Thyroid gland (tissue), 4 donors: ENCODE measurements around the gene STT3B.

Experiments used
- POLR2A ChIP-seq, 2 donors: fragments of 450-650 bp; IDR thresholded peaks; one replicate each; pipeline ENCODE4 v1.6.1; 2017; ENCODE audit warnings: antibody characterized with exemption in 2 of 2, mild to moderate bottlenecking in 2 of 2, moderate library complexity in 1 of 2
- TF ChIP-seq, protein P1 (sequence below), 6 experiments: fragments of 200-600 bp in 3 of 6; fragments of 450-650 bp in 3 of 6; sonication (generic) in 3 of 6; IDR thresholded peaks; one replicate each; pipeline ENCODE4 v1.5.1; 2016 to 2019; ENCODE audit warnings: antibody characterized with exemption in 6 of 6, mild to moderate bottlenecking in 2 of 6, inconsistent platforms in 1 of 6, moderate library complexity in 1 of 6

DNA sequence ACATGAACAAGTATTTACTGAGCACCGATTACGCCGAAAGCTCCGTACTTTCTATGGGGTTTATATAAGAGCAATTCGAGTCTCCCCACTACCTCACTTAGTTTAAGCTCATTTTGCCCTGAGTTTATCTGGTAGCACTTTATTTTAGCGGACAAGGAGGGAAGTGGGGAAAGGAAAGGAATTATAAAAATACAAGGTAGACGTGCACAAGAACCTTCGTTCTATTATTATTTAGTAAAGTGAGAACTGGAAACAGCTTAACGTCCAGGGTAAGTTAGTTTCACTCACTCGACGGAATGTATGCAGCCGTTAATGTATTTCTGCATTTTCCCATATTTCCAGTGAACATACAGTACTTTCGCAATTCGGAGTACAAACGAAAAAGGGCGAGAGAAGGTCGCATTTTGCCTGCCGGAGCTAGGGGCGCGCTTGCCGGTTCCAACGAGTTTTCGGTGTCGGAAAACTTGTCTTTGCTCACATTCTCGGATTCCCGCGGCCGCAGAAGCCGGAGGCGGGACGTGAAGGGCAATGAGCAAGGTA is 1.2 kb upstream of the STT3B start:
- TF ChIP-seq, protein P1, sequence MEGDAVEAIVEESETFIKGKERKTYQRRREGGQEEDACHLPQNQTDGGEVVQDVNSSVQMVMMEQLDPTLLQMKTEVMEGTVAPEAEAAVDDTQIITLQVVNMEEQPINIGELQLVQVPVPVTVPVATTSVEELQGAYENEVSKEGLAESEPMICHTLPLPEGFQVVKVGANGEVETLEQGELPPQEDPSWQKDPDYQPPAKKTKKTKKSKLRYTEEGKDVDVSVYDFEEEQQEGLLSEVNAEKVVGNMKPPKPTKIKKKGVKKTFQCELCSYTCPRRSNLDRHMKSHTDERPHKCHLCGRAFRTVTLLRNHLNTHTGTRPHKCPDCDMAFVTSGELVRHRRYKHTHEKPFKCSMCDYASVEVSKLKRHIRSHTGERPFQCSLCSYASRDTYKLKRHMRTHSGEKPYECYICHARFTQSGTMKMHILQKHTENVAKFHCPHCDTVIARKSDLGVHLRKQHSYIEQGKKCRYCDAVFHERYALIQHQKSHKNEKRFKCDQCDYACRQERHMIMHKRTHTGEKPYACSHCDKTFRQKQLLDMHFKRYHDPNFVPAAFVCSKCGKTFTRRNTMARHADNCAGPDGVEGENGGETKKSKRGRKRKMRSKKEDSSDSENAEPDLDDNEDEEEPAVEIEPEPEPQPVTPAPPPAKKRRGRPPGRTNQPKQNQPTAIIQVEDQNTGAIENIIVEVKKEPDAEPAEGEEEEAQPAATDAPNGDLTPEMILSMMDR (IDR thresholded peaks at IDR 0.05) = no peak
- TF ChIP-seq POLR2A (IDR thresholded peaks at IDR 0.05) = no peak
